Activated T-cell treated with anti-CD3 and anti-CD28 coated beads for 1 hour (primary cell): ENCODE data around the gene IFI27.
"Not testable (repeated sequence)": the region's sequence is repeated elsewhere in the genome, so short reads cannot be mapped to it uniquely, and the experiment has no call there.

ENCODE experiments used
- DNase-seq: peaks from one replicate; pipeline ENCODE4 v3.0.0-alpha.2; 2020; ENCODE audit warnings: low read depth

The IFI27 gene

GRCh38 chr14:94156143-94156542 lies 45.6 kb downstream of the IFI27 start:
- DNase-seq = not testable (repeated sequence)

DNA sequence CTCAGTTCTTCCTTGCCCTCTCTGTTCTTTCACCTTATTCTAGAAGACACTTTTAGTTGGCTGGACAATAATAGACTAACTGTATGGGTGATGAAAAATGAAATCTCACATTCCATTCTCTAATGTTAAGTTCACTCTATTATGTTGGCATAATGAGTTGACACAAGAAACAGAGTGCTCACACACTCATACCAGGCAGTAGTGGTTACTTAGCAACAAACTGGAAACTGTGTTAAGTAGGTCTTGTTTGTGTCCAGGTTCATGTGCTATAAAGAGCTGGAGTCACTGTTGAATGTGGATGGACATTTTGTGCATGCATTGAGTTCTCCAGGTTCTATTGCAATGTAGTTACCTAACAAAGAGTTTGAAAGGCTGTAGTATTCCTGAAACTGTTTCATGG lies 46.7 kb downstream of the IFI27 start:
- DNase-seq = no peak

DNA sequence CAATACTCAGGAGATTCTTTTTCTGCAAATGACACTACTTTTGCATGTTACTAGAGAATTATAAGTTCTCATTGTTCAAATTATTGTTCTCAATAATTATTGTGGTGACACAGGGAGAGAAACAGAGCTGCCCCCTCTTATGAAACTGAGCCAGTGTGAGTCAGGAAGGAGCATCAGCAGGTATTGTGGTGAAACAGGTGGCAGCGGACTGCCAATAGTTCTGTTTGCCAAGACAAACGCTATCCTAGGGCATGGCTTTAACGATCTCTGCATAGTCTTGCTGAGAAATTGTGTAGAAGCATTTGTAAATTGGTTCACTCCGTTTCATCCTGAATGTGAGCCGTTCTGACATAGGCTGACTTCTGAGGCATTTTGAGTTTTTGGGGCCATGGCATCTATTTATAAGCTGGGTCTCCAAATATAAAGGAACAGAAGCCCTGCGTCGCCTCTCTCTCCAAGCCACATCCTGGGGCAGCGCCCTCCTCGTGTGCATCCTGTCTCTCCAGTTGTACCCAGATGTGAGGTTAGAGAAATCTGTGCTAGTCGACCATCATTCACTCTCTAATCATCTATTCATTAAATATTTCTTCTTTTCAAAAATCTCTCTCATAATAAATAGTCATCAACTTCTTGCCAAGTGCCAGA lies 47.8 kb downstream of the IFI27 start:
- no peak for DNase-seq

GRCh38 chr14:94161058-94161457 lies 50.5 kb downstream of the IFI27 start:
- DNase-seq = no peak

DNA sequence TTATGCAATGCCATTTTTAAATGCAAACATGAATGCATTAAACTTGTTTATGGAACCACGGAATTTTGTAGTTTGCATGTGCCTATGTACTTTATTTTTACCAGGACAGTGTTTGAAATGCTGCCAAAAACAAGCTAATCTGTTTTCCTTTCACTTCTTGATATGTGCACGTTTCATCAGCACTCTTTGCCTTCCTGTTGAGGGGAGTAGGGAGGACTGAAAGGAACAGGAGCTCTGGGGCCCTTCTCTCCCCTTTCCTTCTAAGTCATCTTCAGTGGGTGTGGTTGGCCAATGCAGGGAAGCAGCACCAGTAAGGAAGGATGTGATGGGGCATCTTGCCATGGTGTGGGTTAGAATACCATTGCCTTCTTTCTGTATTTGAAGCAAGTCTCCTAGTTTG lies 51.4 kb downstream of the IFI27 start:
- DNase-seq = no peak

GRCh38 chr14:94162466-94162865 lies 51.9 kb downstream of the IFI27 start:
- DNase-seq = no peak

DNA sequence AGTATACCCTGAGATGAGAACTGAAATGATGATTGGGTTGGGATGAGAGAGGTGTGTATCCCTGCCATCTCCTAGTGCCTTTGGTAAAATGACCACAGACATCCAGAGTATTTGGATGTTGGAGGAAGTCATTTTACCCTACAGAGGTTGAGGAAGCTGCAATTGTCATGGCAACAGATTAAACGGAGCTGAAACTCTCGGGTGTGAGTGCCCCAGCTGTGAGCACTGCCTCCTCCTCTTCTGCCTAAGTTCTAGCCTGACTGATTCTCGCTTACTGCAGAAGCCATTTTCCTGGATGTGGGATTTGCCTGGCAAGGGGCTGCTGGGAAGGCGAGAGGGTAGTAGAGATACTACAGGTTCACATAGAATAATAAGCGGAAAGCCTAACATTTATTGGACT lies 53.3 kb downstream of the IFI27 start:
- DNase-seq = no peak

DNA sequence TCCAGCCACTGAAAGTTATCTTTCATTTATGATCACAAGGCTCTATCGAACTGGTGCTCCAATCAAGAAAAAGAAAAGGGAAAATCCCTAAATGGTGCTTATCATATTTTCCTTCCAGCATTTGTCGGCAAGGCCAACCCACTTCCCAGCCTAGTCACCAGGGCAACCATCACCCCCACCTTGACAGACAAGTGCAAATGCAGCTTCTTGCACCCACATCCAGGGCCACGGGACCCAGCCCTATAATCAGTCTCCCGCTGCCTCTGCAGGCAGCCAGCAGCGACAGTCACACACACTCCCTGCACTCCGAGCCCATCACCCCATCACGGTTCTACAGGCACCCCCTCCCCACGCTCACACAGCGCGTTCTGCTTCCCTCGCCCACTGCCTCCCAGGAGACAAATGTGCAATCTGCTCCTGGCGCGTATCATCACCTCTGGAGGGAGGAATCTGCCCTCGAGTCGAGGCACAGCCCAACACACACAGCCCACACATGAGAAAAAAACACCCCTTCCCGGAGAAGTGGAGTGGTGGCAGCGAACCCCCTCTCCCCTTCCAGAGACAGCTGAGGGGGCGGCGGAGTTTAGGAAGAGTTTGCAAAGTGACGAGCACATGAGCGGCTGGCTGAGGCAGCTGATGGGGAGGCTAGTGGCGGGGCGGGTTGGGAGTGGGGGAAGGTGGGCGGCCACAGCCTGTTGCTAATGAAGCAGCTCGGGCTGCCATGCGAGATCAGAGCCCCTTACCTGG lies 54.3 kb downstream of the IFI27 start:
- no peak for DNase-seq

GRCh38 chr14:94165744-94166143 lies 55.2 kb downstream of the IFI27 start:
- DNase-seq = no peak
